HepG2 (cell line): ENCODE measurements around the gene GAN. TPM values are rescaled to one million over a fixed set of nuclear protein-coding genes. Genes with fewer than 3 reads are reported as not detected.

Source experiments
- ARID2 ChIP-seq: sonication (generic); formaldehyde crosslinking; IDR thresholded peaks from 2 replicates; pipeline ENCODE4 v1.8.1; 2022; ENCODE audit warnings: mild to moderate bottlenecking, missing genetic modification reagents, borderline replicate concordance
- CAMTA2 ChIP-seq: sonication (generic); formaldehyde crosslinking; IDR thresholded peaks from 2 replicates; pipeline ENCODE4 v1.4.0; 2020; ENCODE audit warnings: mild to moderate bottlenecking, missing genetic modification reagents, borderline replicate concordance
- CBX2 ChIP-seq, 2 experiments: fragments of 200-600 bp in 1 of 2; sonication (generic); formaldehyde crosslinking in 1 of 2; IDR thresholded peaks; 2 replicates each; pipeline versions ENCODE4 v1.7.0 to v1.8.1; 2018 to 2022; ENCODE audit warnings: low read depth in 2 of 2, low read length in 1 of 2, mild to moderate bottlenecking in 1 of 2, missing genetic modification reagents in 1 of 2
- ETV5 ChIP-seq: IDR thresholded peaks from 2 replicates; pipeline ENCODE4 v1.6.1; 2018; ENCODE audit warnings: missing biosample characterization, missing genetic modification reagents, inconsistent platforms, borderline replicate concordance
- FOXK2 ChIP-seq: fragments of 450-650 bp; IDR thresholded peaks from 2 replicates; pipeline ENCODE4 v1.6.1; 2016
- HCFC1 ChIP-seq: fragments of 150-350 bp; IDR thresholded peaks from 2 replicates; pipeline ENCODE4 v1.6.1; 2014; ENCODE audit warnings: low read depth, low read length
- NFKB2 ChIP-seq: sonication (generic); formaldehyde crosslinking; IDR thresholded peaks from 2 replicates; pipeline ENCODE4 v1.4.0; 2020; ENCODE audit warnings: missing genetic modification reagents, borderline replicate concordance
- POLR2G ChIP-seq: fragments of 200-400 bp; formaldehyde crosslinking; IDR thresholded peaks from 2 replicates; pipeline ENCODE4 v1.6.1; 2018; ENCODE audit warnings: mild to moderate bottlenecking, low read depth, low read length, moderate library complexity
- PTBP1 ChIP-seq: fragments of 200-400 bp; formaldehyde crosslinking; IDR thresholded peaks from 2 replicates; pipeline ENCODE4 v1.6.1; 2018; ENCODE audit warnings: low read length, low read depth; ENCODE audit not compliant: poor library complexity, severe bottlenecking
- RBM39 ChIP-seq: fragments of 200-400 bp; formaldehyde crosslinking; IDR thresholded peaks from one replicate; pipeline ENCODE4 v1.6.1; 2018; ENCODE audit warnings: antibody characterized with exemption, mild to moderate bottlenecking, low read depth, low read length; ENCODE audit not compliant: poor library complexity, severe bottlenecking
- SOX6 ChIP-seq, 2 experiments: fragments of 450-650 bp in 1 of 2; sonication (generic) in 1 of 2; formaldehyde crosslinking in 1 of 2; IDR thresholded peaks; 2 replicates each; pipeline versions ENCODE4 v1.4.0 to v1.6.1; 2017 to 2020; ENCODE audit warnings: antibody characterized with exemption in 1 of 2, mild to moderate bottlenecking in 1 of 2, missing genetic modification reagents in 1 of 2
- SP2 ChIP-seq: sonication (generic); formaldehyde crosslinking; IDR thresholded peaks from 2 replicates; pipeline ENCODE4 v1.5.1; 2020; ENCODE audit warnings: mild to moderate bottlenecking, missing genetic modification reagents
- TBX2 ChIP-seq: sonication (generic); formaldehyde crosslinking; IDR thresholded peaks from 2 replicates; pipeline ENCODE4 v1.5.0; 2020; ENCODE audit warnings: missing genetic modification reagents, mild to moderate bottlenecking, borderline replicate concordance
- TBX3 ChIP-seq: fragments of 450-650 bp; IDR thresholded peaks from 2 replicates; pipeline ENCODE4 v1.6.1; 2017; ENCODE audit warnings: antibody characterized with exemption, mild to moderate bottlenecking, inconsistent platforms, borderline replicate concordance
- TEAD2 ChIP-seq: sonication (generic); formaldehyde crosslinking; IDR thresholded peaks from 2 replicates; pipeline ENCODE4 v1.9.0; 2021; ENCODE audit warnings: missing genetic modification reagents
- ZNF180 ChIP-seq: sonication (generic); formaldehyde crosslinking; IDR thresholded peaks from 2 replicates; pipeline ENCODE4 v1.4.0; 2020; ENCODE audit warnings: low read depth, missing genetic modification reagents, borderline replicate concordance
- ZNF296 ChIP-seq: sonication (generic); formaldehyde crosslinking; conservative IDR thresholded peaks from 2 replicates; pipeline ENCODE4 v1.5.0; 2020; ENCODE audit warnings: mild to moderate bottlenecking, missing genetic modification reagents
- ZNF343 ChIP-seq: sonication (generic); formaldehyde crosslinking; IDR thresholded peaks from 2 replicates; pipeline ENCODE4 v1.4.0; 2020; ENCODE audit warnings: mild to moderate bottlenecking, missing genetic modification reagents
- ZNF552 ChIP-seq: sonication (generic); formaldehyde crosslinking; IDR thresholded peaks from 2 replicates; pipeline ENCODE4 v1.9.0; 2022; ENCODE audit warnings: missing genetic modification reagents, mild to moderate bottlenecking, borderline replicate concordance
- ZNF619 ChIP-seq: sonication (generic); formaldehyde crosslinking; IDR thresholded peaks from 2 replicates; pipeline ENCODE4 v1.4.0; 2020; ENCODE audit warnings: mild to moderate bottlenecking, missing genetic modification reagents
- ZNF772 ChIP-seq: sonication (generic); formaldehyde crosslinking; IDR thresholded peaks from 2 replicates; pipeline ENCODE4 v1.5.0; 2020; ENCODE audit warnings: mild to moderate bottlenecking, missing genetic modification reagents
- ZNF782 ChIP-seq: sonication (generic); formaldehyde crosslinking; IDR thresholded peaks from 2 replicates; pipeline ENCODE4 v1.4.0; 2020; ENCODE audit warnings: missing genetic modification reagents, mild to moderate bottlenecking, borderline replicate concordance
- polyA plus RNA-seq, 8 experiments: library from polyadenylated mRNA; depleted of rRNA in 3 of 8; stranded (reverse) in 7 of 8; unstranded in 1 of 8; fragments of >200 nt; fragmentation: Illumina TruSeq in 4 of 8; extraction: Trizol in 4 of 8; gene quantifications; 2 replicates each; pipeline versions ENCODE4 v1.2.1 to v1.2.3, GENCODE V29; 2011 to 2016; ENCODE audit warnings: low read depth in 4 of 8, missing spikeins in 1 of 8, mixed read lengths in 1 of 8; ENCODE audit not compliant: insufficient read depth in 1 of 8
- total RNA-seq, 5 experiments: library from RNA; depleted of rRNA; stranded (reverse); fragments of >200 nt; fragmentation: Illumina TruSeq; extraction: Trizol; gene quantifications; 2 replicates each; pipeline ENCODE4 v1.2.3, GENCODE V29; 2016; ENCODE audit warnings: low read depth in 1 of 5
- TF ChIP-seq, protein P1 (sequence below): sonication (generic); formaldehyde crosslinking; IDR thresholded peaks from 2 replicates; pipeline ENCODE4 v1.4.0; 2020; ENCODE audit warnings: mild to moderate bottlenecking, missing genetic modification reagents
- TF ChIP-seq, protein P2 (sequence below): sonication (generic); formaldehyde crosslinking; conservative IDR thresholded peaks from 2 replicates; pipeline ENCODE4 v1.4.0; 2020; ENCODE audit warnings: missing genetic modification reagents
- TF ChIP-seq, protein P3 (sequence below): sonication (generic); formaldehyde crosslinking; IDR thresholded peaks from 2 replicates; pipeline ENCODE4 v1.5.0; 2020; ENCODE audit warnings: mild to moderate bottlenecking, missing genetic modification reagents

The GAN gene
- total and polyA plus RNA-seq, 2 of the 13 experiments (the other 11 are each of a cell fraction or from before 2014, with no cell fraction given) = 4.3 to 11.0 TPM

DNA sequence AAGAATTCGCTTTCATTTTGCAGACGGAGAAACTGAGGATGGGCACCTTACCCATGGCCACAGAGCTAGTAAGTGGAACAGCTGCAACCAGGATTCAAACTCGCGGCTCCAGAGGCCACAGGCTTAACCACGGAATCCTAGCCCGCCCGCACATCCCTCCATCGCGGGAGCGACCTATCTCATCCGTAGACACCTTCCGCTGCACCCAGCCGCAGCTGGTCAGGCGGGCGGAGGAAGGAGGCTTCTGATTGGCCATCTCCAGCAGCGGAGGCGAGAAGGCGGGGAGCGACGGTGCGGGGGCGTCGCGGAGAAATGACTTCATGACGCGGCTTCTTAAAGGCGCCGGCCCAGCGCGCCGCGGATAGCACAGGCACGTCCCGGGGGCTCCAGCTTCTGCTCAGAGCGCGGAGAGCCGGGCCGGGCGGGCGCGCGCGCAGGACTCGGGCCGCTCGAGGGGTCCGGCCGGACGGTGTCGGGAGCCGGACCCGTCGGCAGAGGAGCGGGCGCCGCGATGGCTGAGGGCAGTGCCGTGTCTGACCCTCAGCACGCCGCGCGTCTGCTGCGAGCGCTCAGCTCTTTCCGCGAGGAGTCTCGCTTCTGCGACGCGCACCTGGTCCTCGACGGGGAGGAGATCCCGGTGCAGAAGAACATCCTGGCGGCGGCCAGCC is at the start of gene GAN (continued):
- TF ChIP-seq, protein P1, sequence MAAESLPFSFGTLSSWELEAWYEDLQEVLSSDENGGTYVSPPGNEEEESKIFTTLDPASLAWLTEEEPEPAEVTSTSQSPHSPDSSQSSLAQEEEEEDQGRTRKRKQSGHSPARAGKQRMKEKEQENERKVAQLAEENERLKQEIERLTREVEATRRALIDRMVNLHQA (CRISPR knock-in tag) = no peak
- TF ChIP-seq ARID2 (no peak), ZNF296 (CRISPR knock-in tag) (no peak), ZNF772 (CRISPR knock-in tag) (peak; percentile 68; the same call in 1 of the 2 replicates), ZNF180 (CRISPR knock-in tag) (no peak), PTBP1 (no peak), FOXK2 (peak; percentile 37; the same call in 1 of the 2 replicates), TBX2 (CRISPR knock-in tag) (peak; percentile 93; the same call in 1 of the 2 replicates), CAMTA2 (CRISPR knock-in tag) (no peak; the same call in 1 of the 2 replicates), ZNF343 (CRISPR knock-in tag) (no peak), HCFC1 (peak; percentile 74), NFKB2 (CRISPR knock-in tag) (peak; percentile 90; the same call in 1 of the 2 replicates), SP2 (CRISPR knock-in tag) (peak; percentile 78; the same call in 1 of the 2 replicates), TBX3 (peak; percentile 72; the same call in 1 of the 2 replicates), ZNF782 (CRISPR knock-in tag) (peak; percentile 51), ZNF552 (no peak), POLR2G (peak; percentile 97), ETV5 (peak; percentile 65; the same call in 1 of the 2 replicates), SOX6 (IDR thresholded peaks at IDR 0.05) (no peak), SOX6 (CRISPR knock-in tag; IDR thresholded peaks at IDR 0.05) (peak; percentile 71), TEAD2 (CRISPR knock-in tag) (no peak), RBM39 (peak; percentile 61), CBX2 (IDR thresholded peaks at IDR 0.05; ENCODE audit: low read depth, low read length) (no peak), CBX2 (CRISPR knock-in tag; IDR thresholded peaks at IDR 0.05; ENCODE audit: low read depth) (no peak), ZNF619 (CRISPR knock-in tag) (peak; percentile 95)
- TF ChIP-seq, protein P2, sequence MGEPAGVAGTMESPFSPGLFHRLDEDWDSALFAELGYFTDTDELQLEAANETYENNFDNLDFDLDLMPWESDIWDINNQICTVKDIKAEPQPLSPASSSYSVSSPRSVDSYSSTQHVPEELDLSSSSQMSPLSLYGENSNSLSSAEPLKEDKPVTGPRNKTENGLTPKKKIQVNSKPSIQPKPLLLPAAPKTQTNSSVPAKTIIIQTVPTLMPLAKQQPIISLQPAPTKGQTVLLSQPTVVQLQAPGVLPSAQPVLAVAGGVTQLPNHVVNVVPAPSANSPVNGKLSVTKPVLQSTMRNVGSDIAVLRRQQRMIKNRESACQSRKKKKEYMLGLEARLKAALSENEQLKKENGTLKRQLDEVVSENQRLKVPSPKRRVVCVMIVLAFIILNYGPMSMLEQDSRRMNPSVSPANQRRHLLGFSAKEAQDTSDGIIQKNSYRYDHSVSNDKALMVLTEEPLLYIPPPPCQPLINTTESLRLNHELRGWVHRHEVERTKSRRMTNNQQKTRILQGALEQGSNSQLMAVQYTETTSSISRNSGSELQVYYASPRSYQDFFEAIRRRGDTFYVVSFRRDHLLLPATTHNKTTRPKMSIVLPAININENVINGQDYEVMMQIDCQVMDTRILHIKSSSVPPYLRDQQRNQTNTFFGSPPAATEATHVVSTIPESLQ = no peak
- TF ChIP-seq, protein P3, sequence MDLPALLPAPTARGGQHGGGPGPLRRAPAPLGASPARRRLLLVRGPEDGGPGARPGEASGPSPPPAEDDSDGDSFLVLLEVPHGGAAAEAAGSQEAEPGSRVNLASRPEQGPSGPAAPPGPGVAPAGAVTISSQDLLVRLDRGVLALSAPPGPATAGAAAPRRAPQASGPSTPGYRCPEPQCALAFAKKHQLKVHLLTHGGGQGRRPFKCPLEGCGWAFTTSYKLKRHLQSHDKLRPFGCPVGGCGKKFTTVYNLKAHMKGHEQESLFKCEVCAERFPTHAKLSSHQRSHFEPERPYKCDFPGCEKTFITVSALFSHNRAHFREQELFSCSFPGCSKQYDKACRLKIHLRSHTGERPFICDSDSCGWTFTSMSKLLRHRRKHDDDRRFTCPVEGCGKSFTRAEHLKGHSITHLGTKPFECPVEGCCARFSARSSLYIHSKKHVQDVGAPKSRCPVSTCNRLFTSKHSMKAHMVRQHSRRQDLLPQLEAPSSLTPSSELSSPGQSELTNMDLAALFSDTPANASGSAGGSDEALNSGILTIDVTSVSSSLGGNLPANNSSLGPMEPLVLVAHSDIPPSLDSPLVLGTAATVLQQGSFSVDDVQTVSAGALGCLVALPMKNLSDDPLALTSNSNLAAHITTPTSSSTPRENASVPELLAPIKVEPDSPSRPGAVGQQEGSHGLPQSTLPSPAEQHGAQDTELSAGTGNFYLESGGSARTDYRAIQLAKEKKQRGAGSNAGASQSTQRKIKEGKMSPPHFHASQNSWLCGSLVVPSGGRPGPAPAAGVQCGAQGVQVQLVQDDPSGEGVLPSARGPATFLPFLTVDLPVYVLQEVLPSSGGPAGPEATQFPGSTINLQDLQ = 0 out of 2 replicates have a peak, but pooled peaks have one; percentile 9
